OCI-LY7 (cell line): ENCODE results near the gene LCE7A. TPM values are rescaled to one million over a fixed set of nuclear protein-coding genes. Genes with fewer than 3 reads are reported as not detected.

ENCODE experiments used
- BruUV-seq: library from RNA; stranded (reverse); fragments of 400-500 nt; replicated peaks from 2 replicates; lab custom pipeline; 2021; lab: Mats Ljungman, UMichigan
- CTCF ChIA-PET: fragments of 300-600 bp; sonication (Branson Sonifier 250); formaldehyde crosslinking; loops from one replicate; lab custom pipeline; 2022; ENCODE audit warnings: antibody characterized with exemption; ENCODE audit not compliant: unreplicated experiment; lab: Charles Lee
- POLR2A ChIA-PET: fragments of 300-600 bp; sonication (Branson Sonifier 250); formaldehyde crosslinking; loops from one replicate; lab custom pipeline; 2022; ENCODE audit warnings: antibody characterized with exemption; lab: Charles Lee
- DNase-seq: peaks from one replicate; pipeline ENCODE4 v3.0.0-alpha.2; 2015; ENCODE audit warnings: low spot score
- H2AFZ ChIP-seq: fragments of 200-600 bp; sonication (generic), shearing (Covaris generic); 2 replicates; pipeline ENCODE4 v1.6.1; 2014; ENCODE audit warnings: mild to moderate bottlenecking, antibody characterized with exemption, low read length, moderate library complexity
- H3K27ac ChIP-seq: fragments of 200-600 bp; sonication (generic); 2 replicates; pipeline ENCODE4 v1.5.1; 2014; ENCODE audit warnings: mixed run types, low read depth, mild to moderate bottlenecking, moderate library complexity, low read length, inconsistent platforms; ENCODE audit not compliant: poor library complexity, severe bottlenecking
- H3K36me3 ChIP-seq: fragments of 200-600 bp; sonication (generic); 2 replicates; pipeline ENCODE4 v1.6.1; 2014; ENCODE audit warnings: mild to moderate bottlenecking, antibody characterized with exemption, low read length, moderate library complexity, mixed read lengths; ENCODE audit not compliant: insufficient read depth
- H3K4me1 ChIP-seq: fragments of 200-600 bp; sonication (generic); 2 replicates; pipeline ENCODE4 v1.5.1; 2014; ENCODE audit warnings: mild to moderate bottlenecking, low read length; ENCODE audit not compliant: insufficient read depth, poor library complexity, severe bottlenecking
- H3K4me2 ChIP-seq: fragments of 200-600 bp; sonication (generic); 2 replicates; pipeline ENCODE4 v1.6.1; 2014; ENCODE audit warnings: mild to moderate bottlenecking, low read length
- H3K4me3 ChIP-seq: fragments of 200-600 bp; sonication (generic); 2 replicates; pipeline ENCODE4 v1.5.1; 2014; ENCODE audit warnings: mild to moderate bottlenecking, low read depth, low read length; ENCODE audit not compliant: poor library complexity, severe bottlenecking
- H3K79me2 ChIP-seq: fragments of 200-600 bp; sonication (generic); 2 replicates; pipeline ENCODE4 v1.6.1; 2016; ENCODE audit warnings: low read depth, mild to moderate bottlenecking, low read length, moderate library complexity, mixed read lengths; ENCODE audit not compliant: insufficient read depth
- H3K9me2 ChIP-seq: fragments of 200-600 bp; sonication (generic); 2 replicates; pipeline ENCODE4 v1.6.1; 2016; ENCODE audit warnings: mild to moderate bottlenecking, low read length, mixed read lengths; ENCODE audit not compliant: insufficient read depth
- H3K9me3 ChIP-seq: fragments of 200-600 bp; sonication (generic); 2 replicates; pipeline ENCODE4 v1.6.1; 2014; ENCODE audit warnings: mild to moderate bottlenecking, mixed run types, low read length, mixed read lengths
- H4K20me1 ChIP-seq: fragments of 200-600 bp; sonication (generic); 2 replicates; pipeline ENCODE4 v1.6.1; 2014; ENCODE audit warnings: mild to moderate bottlenecking, antibody characterized with exemption, low read length, moderate library complexity, mixed read lengths; ENCODE audit not compliant: insufficient read depth
- CTCF ChIP-seq: fragments of 200-600 bp; sonication (generic); conservative IDR thresholded peaks from 2 replicates; pipeline ENCODE4 v1.5.1; 2014; ENCODE audit warnings: mild to moderate bottlenecking, antibody characterized with exemption, low read length, moderate library complexity, mixed read lengths
- EZH2phosphoT487 ChIP-seq: fragments of 200-600 bp; sonication (generic); IDR thresholded peaks from 2 replicates; pipeline ENCODE4 v1.6.1; 2018; ENCODE audit warnings: low read depth, borderline replicate concordance, mild to moderate bottlenecking, mixed run types, antibody characterized with exemption, low read length, moderate library complexity, mixed read lengths
- intact Hi-C: fragments of 100-400 bp; cut with micrococcal nuclease; formaldehyde crosslinking; loops from one replicate; pipeline ENCODE4 v1.10.0; 2022; ENCODE audit not compliant: unreplicated experiment
- total RNA-seq, 2 experiments: library from RNA; depleted of rRNA in 1 of 2; stranded (reverse); fragments of >200 nt in 1 of 2; shearing (Covaris generic) in 1 of 2; gene quantifications; 2 replicates each; pipeline ENCODE4 v1.2.3, GENCODE V29; 2014 to 2022

LCE7A gene
- total RNA-seq, 2 experiments from 2014 or later, result not detected

GRCh38 chr1:152878042-152878441 lies 18.2 kb downstream of the LCE7A start, which contains the start of gene SMCP:
Gene SMCP (plus strand): TSS chr1:152878322. CDS start chr1:152884423, 6,101 bp downstream.
- ChIA-PET POLR2A (interaction anchor here (0.6 kb wide), 1 partner anchor 531 kb away, joined by 3 read pairs; no protein-coding TSS in a partner anchor), CTCF (no interaction called here)
- no peaks in the 10 kb centered on the region for H3K36me3 ChIP-seq
- BruUV-seq, result no TSS peak
- TF ChIP-seq EZH2phosphoT487, result no peak
- TF ChIP-seq CTCF, result peak; percentile 73
- H3K4me2 ChIP-seq, result no peak within 1 kb of the TSS
- no peaks in the 10 kb centered on the region for H3K79me2 ChIP-seq
- H3K4me3 ChIP-seq, result no peak within 1 kb of the TSS
- intact Hi-C loops, result no loop called here
- H3K9me3 ChIP-seq, result no peaks in the 10 kb centered on the region
- H2AFZ ChIP-seq, result no peak within 1 kb of the TSS
- no peak within 1 kb of the TSS for H3K27ac ChIP-seq
- no peaks in the 10 kb centered on the region for H3K9me2 ChIP-seq
- H3K4me1 ChIP-seq, result no peaks in the 10 kb centered on the region
- H4K20me1 ChIP-seq, result no peaks in the 10 kb centered on the region
- no peak for DNase-seq

DNA sequence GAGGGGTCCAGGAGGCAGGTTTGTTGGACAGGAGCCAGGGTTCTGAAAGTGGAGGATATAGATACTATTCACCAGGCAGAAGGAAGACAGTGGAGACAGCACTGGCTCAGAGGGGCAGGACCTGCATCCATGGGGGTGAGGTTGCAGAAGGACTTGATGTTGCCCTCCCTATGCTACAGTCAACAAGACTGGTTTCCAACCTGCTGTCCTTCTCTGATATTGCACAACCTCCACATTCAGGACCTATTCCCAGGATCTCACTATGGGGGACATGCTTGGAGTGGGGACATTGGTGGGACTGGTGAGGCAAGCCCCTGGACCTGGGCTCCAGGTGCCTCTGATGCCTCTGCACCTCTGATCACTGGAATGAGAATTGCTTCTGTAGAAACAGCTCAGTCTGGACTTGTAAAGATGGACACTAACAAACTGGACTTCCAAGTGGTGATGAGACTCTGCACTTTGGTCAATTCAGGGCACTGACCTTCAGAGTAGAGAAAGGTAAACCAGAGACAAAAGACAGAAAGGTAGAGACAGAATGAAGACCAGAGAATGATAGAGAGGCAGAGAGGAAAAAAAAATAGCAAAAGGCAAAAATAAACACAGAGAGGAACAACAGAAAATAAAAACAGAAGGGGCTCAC lies 19.9 kb downstream of the LCE7A start:
- H3K9me2 ChIP-seq, result no peaks in the 10 kb centered on the region
- H3K4me1 ChIP-seq, result no peaks in the 10 kb centered on the region
- intact Hi-C loops, result no loop called here
- POLR2A ChIA-PET, result interaction anchor here (0.6 to 0.9 kb wide), 2 partner anchors 25 to 264 kb away, joined by 3 to 4 read pairs; no protein-coding TSS in a partner anchor
- BruUV-seq, result no TSS peak
- H3K36me3 ChIP-seq, result no peaks in the 10 kb centered on the region
- TF ChIP-seq EZH2phosphoT487 (no peak), CTCF (no peak)
- no peak overlapping the region for H3K4me2 ChIP-seq
- no peaks in the 10 kb centered on the region for H4K20me1 ChIP-seq
- H3K9me3 ChIP-seq, result no peaks in the 10 kb centered on the region
- no peak overlapping the region for H3K27ac ChIP-seq
- CTCF ChIA-PET, result no interaction called here
- H2AFZ ChIP-seq, result no peak overlapping the region
- DNase-seq, result no peak
- no peak overlapping the region for H3K4me3 ChIP-seq
- no peaks in the 10 kb centered on the region for H3K79me2 ChIP-seq

DNA sequence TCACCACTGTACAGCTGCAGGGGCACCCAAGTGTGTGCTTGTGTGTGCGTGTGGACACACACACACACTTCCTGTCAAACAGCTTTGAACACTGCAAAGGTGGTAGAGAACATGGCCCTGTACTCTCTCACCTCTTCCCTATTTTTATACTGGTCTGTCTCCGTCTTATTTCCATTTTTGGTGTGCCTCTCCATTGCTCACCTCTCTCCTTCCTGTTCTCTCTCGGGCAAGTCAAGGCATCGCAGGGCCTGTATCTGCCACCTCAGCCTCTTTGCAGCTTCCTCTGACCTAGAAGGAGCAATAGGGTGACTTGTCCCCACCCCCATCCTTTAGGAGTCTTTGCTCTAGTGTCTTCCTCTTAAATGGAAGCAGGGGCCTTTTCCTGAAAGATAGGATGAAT lies 20.5 kb downstream of the LCE7A start:
- no peak overlapping the region for H3K4me2 ChIP-seq
- no peaks in the 10 kb centered on the region for H3K79me2 ChIP-seq
- intact Hi-C loops, result no loop called here
- ChIA-PET POLR2A (no interaction called here), CTCF (no interaction called here)
- H3K9me2 ChIP-seq, result no peaks in the 10 kb centered on the region
- BruUV-seq, result no TSS peak
- H2AFZ ChIP-seq, result no peak overlapping the region
- no peak for TF ChIP-seq EZH2phosphoT487
- no peak for TF ChIP-seq CTCF
- no peak overlapping the region for H3K27ac ChIP-seq
- no peaks in the 10 kb centered on the region for H3K9me3 ChIP-seq
- no peaks in the 10 kb centered on the region for H4K20me1 ChIP-seq
- no peak for DNase-seq
- no peaks in the 10 kb centered on the region for H3K36me3 ChIP-seq
- no peak overlapping the region for H3K4me3 ChIP-seq
- no peaks in the 10 kb centered on the region for H3K4me1 ChIP-seq
